Right kidney (tissue), 1 donor: ENCODE data around the gene EPS15.

ENCODE experiments used
- DNase-seq: peaks from one replicate; pipeline ENCODE4 v3.0.0-alpha.2; 2016

Gene EPS15

GRCh38 chr1:51373898-51374297 lies 145.2 kb downstream of the EPS15 start:
- no peak for DNase-seq

GRCh38 chr1:51372561-51372960 lies 146.5 kb downstream of the EPS15 start:
- no peak for DNase-seq

- no peak for DNase-seq
Observed at GRCh38 chr1:51369171-51369570, 149.9 kb downstream of the EPS15 start.

GRCh38 chr1:51365774-51366173 lies 153.3 kb downstream of the EPS15 start:
- DNase-seq = no peak

- DNase-seq = no peak
Observed at GRCh38 chr1:51359879-51360278, 159.2 kb downstream of the EPS15 start.

GRCh38 chr1:51355382-51355781 lies 163.7 kb downstream of the EPS15 start:
- DNase-seq = no peak

GRCh38 chr1:51354416-51354815 lies 164.7 kb downstream of the EPS15 start:
- DNase-seq = no peak

GRCh38 chr1:51351907-51352306 lies 167.2 kb downstream of the EPS15 start:
- DNase-seq = no peak

GRCh38 chr1:51349862-51350261 lies 169.2 kb downstream of the EPS15 start:
- no peak for DNase-seq

GRCh38 chr1:51348147-51348527 lies 170.9 kb downstream of the EPS15 start:
- DNase-seq = no peak

GRCh38 chr1:51347398-51348146 lies 171.5 kb downstream of the EPS15 start:
- no peak for DNase-seq

GRCh38 chr1:51346086-51346942 lies 172.8 kb downstream of the EPS15 start:
- no peak for DNase-seq

- no peak for DNase-seq
Observed at GRCh38 chr1:51345300-51345687, 173.8 kb downstream of the EPS15 start.

GRCh38 chr1:51344602-51345299 lies 174.3 kb downstream of the EPS15 start:
- peak; percentile 56 for DNase-seq

- DNase-seq = no peak
Observed at GRCh38 chr1:51344276-51344601, 174.8 kb downstream of the EPS15 start.

GRCh38 chr1:51343624-51344023 lies 175.4 kb downstream of the EPS15 start:
- no peak for DNase-seq

- no peak for DNase-seq
Observed at GRCh38 chr1:51342591-51343206, 176.4 kb downstream of the EPS15 start.

GRCh38 chr1:51341876-51342496 lies 177.1 kb downstream of the EPS15 start:
- no peak for DNase-seq

GRCh38 chr1:51340380-51340779 lies 178.7 kb downstream of the EPS15 start:
- DNase-seq = no peak

GRCh38 chr1:51336711-51337110 lies 182.4 kb downstream of the EPS15 start:
- DNase-seq = no peak

- no peak for DNase-seq
Observed at GRCh38 chr1:51336004-51336403, 183.1 kb downstream of the EPS15 start.
